GM08714 (cell line): ENCODE measurements around the gene ZNF304.

Source experiments
- H3K4me3 ChIP-seq: fragments of 200-500 bp; sonication (Bioruptor generic); 2 replicates; pipeline ENCODE4 v1.5.1; 2014; ENCODE audit warnings: mild to moderate bottlenecking, low read length, inconsistent platforms
- ZNF274 ChIP-seq: IDR thresholded peaks from 2 replicates; pipeline ENCODE4 v1.6.1; 2012; ENCODE audit warnings: mild to moderate bottlenecking, low read depth, low read length

ZNF304 gene

GRCh38 chr19:57350877-57351805 lies at the start of gene ZNF304:
Gene ZNF304 (plus strand): TSS chr19:57351271. CDS start chr19:57351665, 394 bp downstream.
- TF ChIP-seq ZNF274: no peak
- H3K4me3 ChIP-seq: peak within 1 kb of the TSS; percentile 83

- H3K4me3 ChIP-seq: no peak overlapping the region
- no peak for TF ChIP-seq ZNF274
These were observed 49.0 kb upstream of the ZNF304 start for GRCh38 chr19:57302020-57302465.

GRCh38 chr19:57302727-57303401 lies 48.2 kb upstream of the ZNF304 start:
- no peak for TF ChIP-seq ZNF274
- no peak overlapping the region for H3K4me3 ChIP-seq

GRCh38 chr19:57305056-57305455 lies 46.0 kb upstream of the ZNF304 start:
- no peak overlapping the region for H3K4me3 ChIP-seq
- TF ChIP-seq ZNF274: no peak

- H3K4me3 ChIP-seq: no peak overlapping the region
- no peak for TF ChIP-seq ZNF274
These were observed 42.6 kb upstream of the ZNF304 start for GRCh38 chr19:57308514-57308913.

- no peak overlapping the region for H3K4me3 ChIP-seq
- TF ChIP-seq ZNF274: no peak
These were observed 40.3 kb upstream of the ZNF304 start for GRCh38 chr19:57310792-57311191.

GRCh38 chr19:57314146-57314545 lies 36.9 kb upstream of the ZNF304 start:
- no peak overlapping the region for H3K4me3 ChIP-seq
- no peak for TF ChIP-seq ZNF274

GRCh38 chr19:57317503-57317902 lies 33.6 kb upstream of the ZNF304 start:
- TF ChIP-seq ZNF274: no peak
- H3K4me3 ChIP-seq: no peak overlapping the region

- no peak for TF ChIP-seq ZNF274
- H3K4me3 ChIP-seq: peak overlapping the region; percentile 83
These were observed 31.2 kb upstream of the ZNF304 start for GRCh38 chr19:57319869-57320179.

- peak within 1 kb of the TSS; percentile 83 for H3K4me3 ChIP-seq
- no peak for TF ChIP-seq ZNF274
These were observed 30.6 kb upstream of the ZNF304 start, which contains the start of gene ZNF543 for GRCh38 chr19:57320180-57321084. Gene ZNF543 (plus strand): TSS chr19:57320472. CDS start chr19:57320854, 382 bp downstream.

GRCh38 chr19:57321116-57321515 lies 30.0 kb upstream of the ZNF304 start:
- no peak for TF ChIP-seq ZNF274
- peak overlapping the region; percentile 83 for H3K4me3 ChIP-seq

- no peak for TF ChIP-seq ZNF274
- peak overlapping the region; percentile 83 for H3K4me3 ChIP-seq
These were observed 29.3 kb upstream of the ZNF304 start for GRCh38 chr19:57321751-57322150.

GRCh38 chr19:57324992-57325391 lies 26.1 kb upstream of the ZNF304 start:
- no peak for TF ChIP-seq ZNF274
- H3K4me3 ChIP-seq: no peak overlapping the region

GRCh38 chr19:57327993-57328392 lies 23.1 kb upstream of the ZNF304 start:
- no peak overlapping the region for H3K4me3 ChIP-seq
- TF ChIP-seq ZNF274: no peak

- H3K4me3 ChIP-seq: no peak overlapping the region
- TF ChIP-seq ZNF274: no peak
These were observed 16.9 kb upstream of the ZNF304 start for GRCh38 chr19:57334191-57334590.
